SJSA1 (cell line): Measurements from ENCODE around the gene NMT2. TPM values are rescaled to one million over a fixed set of nuclear protein-coding genes. Genes with fewer than 3 reads are reported as not detected.

Experiments used
- DNase-seq, 2 experiments: peaks; one replicate each; pipeline ENCODE4 v3.0.0-alpha.2; 2015 to 2020; ENCODE audit warnings: low spot score in 2 of 2, low read depth in 1 of 2
- H3K27ac ChIP-seq: fragments of 250-450 bp; sonication (Bioruptor Pico); 2 replicates; pipeline ENCODE4 v1.5.1; 2020; ENCODE audit warnings: mild to moderate bottlenecking, moderate library complexity
- H3K27me3 ChIP-seq: fragments of 250-450 bp; sonication (Bioruptor Pico); replicated peaks from 2 replicates; pipeline ENCODE4 v1.5.1; 2020; ENCODE audit warnings: mild to moderate bottlenecking, moderate library complexity
- H3K36me3 ChIP-seq: fragments of 250-450 bp; sonication (Bioruptor Pico); 2 replicates; pipeline ENCODE4 v1.5.1; 2020; ENCODE audit warnings: mild to moderate bottlenecking
- H3K4me1 ChIP-seq: fragments of 250-450 bp; sonication (Bioruptor Pico); replicated peaks from 2 replicates; pipeline ENCODE4 v1.6.1; 2021; ENCODE audit warnings: mild to moderate bottlenecking
- H3K4me3 ChIP-seq: fragments of 250-450 bp; sonication (Bioruptor Pico); 2 replicates; pipeline ENCODE4 v1.5.1; 2020; ENCODE audit warnings: mild to moderate bottlenecking
- H3K9me3 ChIP-seq: fragments of 250-450 bp; sonication (Bioruptor Pico); replicated peaks from 2 replicates; pipeline ENCODE4 v1.5.1; 2020; ENCODE audit warnings: mild to moderate bottlenecking
- total RNA-seq: library from RNA; depleted of rRNA; stranded (reverse); fragments of >200 nt; shearing (Covaris generic); gene quantifications from 2 replicates; pipeline ENCODE4 v1.2.3, GENCODE V29; 2014

The NMT2 gene
- total RNA-seq, 1 experiment from 2014 or later = 80.6 TPM

GRCh38 chr10:15144788-15145187 is 23.7 kb downstream of the NMT2 start:
- peaks cover 6% of the 10 kb centered on the region; the same call in 1 of the 2 replicates for H3K4me1 ChIP-seq
- no peaks in the 10 kb centered on the region for H3K27me3 ChIP-seq
- no peak overlapping the region for H3K4me3 ChIP-seq
- peaks cover 19% of the 10 kb centered on the region for H3K36me3 ChIP-seq
- no peak for DNase-seq
- no peak overlapping the region for H3K27ac ChIP-seq
- H3K9me3 ChIP-seq = no peaks in the 10 kb centered on the region

- peaks cover 39% of the 10 kb centered on the region for H3K36me3 ChIP-seq
- H3K9me3 ChIP-seq = no peaks in the 10 kb centered on the region
- no peaks in the 10 kb centered on the region for H3K27me3 ChIP-seq
- no peak overlapping the region for H3K27ac ChIP-seq
- no peak for DNase-seq
- H3K4me1 ChIP-seq = peaks cover 5% of the 10 kb centered on the region; the same call in 1 of the 2 replicates
- H3K4me3 ChIP-seq = no peak overlapping the region
Observed at GRCh38 chr10:15141136-15142054, 27.1 kb downstream of the NMT2 start.

- Histone ChIP-seq H3K36me3 (peaks cover 42% of the 10 kb centered on the region), H3K4me3 (no peak overlapping the region), H3K27ac (no peak overlapping the region), H3K9me3 (no peaks in the 10 kb centered on the region), H3K27me3 (no peaks in the 10 kb centered on the region), H3K4me1 (no peaks in the 10 kb centered on the region; the same call in 1 of the 2 replicates)
- DNase-seq = no peak
Observed at GRCh38 chr10:15140698-15141097, 27.8 kb downstream of the NMT2 start.

- Histone ChIP-seq H3K4me3 (no peak overlapping the region), H3K36me3 (peaks cover 73% of the 10 kb centered on the region), H3K27me3 (no peaks in the 10 kb centered on the region), H3K9me3 (no peaks in the 10 kb centered on the region), H3K27ac (no peak overlapping the region), H3K4me1 (no peaks in the 10 kb centered on the region)
- DNase-seq = no peak
Observed at GRCh38 chr10:15137636-15138035, 30.9 kb downstream of the NMT2 start.

- no peaks in the 10 kb centered on the region for H3K27me3 ChIP-seq
- H3K9me3 ChIP-seq = no peaks in the 10 kb centered on the region
- H3K36me3 ChIP-seq = peaks cover 78% of the 10 kb centered on the region
- DNase-seq = no peak
- no peak overlapping the region for H3K27ac ChIP-seq
- H3K4me3 ChIP-seq = no peak overlapping the region
- H3K4me1 ChIP-seq = no peaks in the 10 kb centered on the region
Observed at GRCh38 chr10:15137036-15137359, 31.5 kb downstream of the NMT2 start.

- no peak for DNase-seq
- H3K27me3 ChIP-seq = no peaks in the 10 kb centered on the region
- no peaks in the 10 kb centered on the region for H3K9me3 ChIP-seq
- H3K36me3 ChIP-seq = peaks cover 77% of the 10 kb centered on the region
- H3K4me1 ChIP-seq = no peaks in the 10 kb centered on the region
- no peak overlapping the region for H3K27ac ChIP-seq
- no peak overlapping the region for H3K4me3 ChIP-seq
Observed at GRCh38 chr10:15136129-15137035, 32.1 kb downstream of the NMT2 start.

- Histone ChIP-seq H3K36me3 (peaks cover 85% of the 10 kb centered on the region), H3K27me3 (no peaks in the 10 kb centered on the region), H3K9me3 (no peaks in the 10 kb centered on the region), H3K4me3 (no peak overlapping the region), H3K27ac (no peak overlapping the region), H3K4me1 (no peaks in the 10 kb centered on the region)
- DNase-seq = peak in 1 of 2 experiments; percentile 3
Observed at GRCh38 chr10:15131330-15131729, 37.2 kb downstream of the NMT2 start.

- Histone ChIP-seq H3K27me3 (no peaks in the 10 kb centered on the region), H3K9me3 (no peaks in the 10 kb centered on the region), H3K4me1 (peaks cover 28% of the 10 kb centered on the region), H3K27ac (no peak overlapping the region), H3K4me3 (no peak overlapping the region), H3K36me3 (peaks cover 88% of the 10 kb centered on the region)
- DNase-seq = no peak
Observed at GRCh38 chr10:15124908-15125307, 43.6 kb downstream of the NMT2 start.

GRCh38 chr10:15124190-15124589 is 44.3 kb downstream of the NMT2 start:
- peaks cover 28% of the 10 kb centered on the region for H3K4me1 ChIP-seq
- peak in 1 of 2 experiments; percentile 21 for DNase-seq
- H3K27ac ChIP-seq = no peak overlapping the region
- no peaks in the 10 kb centered on the region for H3K9me3 ChIP-seq
- peaks cover 90% of the 10 kb centered on the region for H3K36me3 ChIP-seq
- H3K27me3 ChIP-seq = no peaks in the 10 kb centered on the region
- no peak overlapping the region for H3K4me3 ChIP-seq

- no peaks in the 10 kb centered on the region for H3K27me3 ChIP-seq
- no peak overlapping the region for H3K27ac ChIP-seq
- H3K4me3 ChIP-seq = no peak overlapping the region
- H3K9me3 ChIP-seq = no peaks in the 10 kb centered on the region
- H3K4me1 ChIP-seq = peaks cover 28% of the 10 kb centered on the region
- DNase-seq = no peak
- peaks cover 90% of the 10 kb centered on the region for H3K36me3 ChIP-seq
Observed at GRCh38 chr10:15123749-15124184, 44.7 kb downstream of the NMT2 start.

GRCh38 chr10:15122477-15123030 is 45.9 kb downstream of the NMT2 start:
- DNase-seq = peak in 1 of 2 experiments; percentile 5
- Histone ChIP-seq H3K36me3 (peaks cover 90% of the 10 kb centered on the region), H3K4me3 (no peak overlapping the region), H3K27me3 (no peaks in the 10 kb centered on the region), H3K4me1 (peaks cover 28% of the 10 kb centered on the region), H3K27ac (no peak overlapping the region), H3K9me3 (no peaks in the 10 kb centered on the region)

- peaks cover 94% of the 10 kb centered on the region for H3K36me3 ChIP-seq
- no peak for DNase-seq
- no peaks in the 10 kb centered on the region for H3K9me3 ChIP-seq
- H3K27me3 ChIP-seq = no peaks in the 10 kb centered on the region
- peaks cover 28% of the 10 kb centered on the region for H3K4me1 ChIP-seq
- no peak overlapping the region for H3K27ac ChIP-seq
- H3K4me3 ChIP-seq = no peak overlapping the region
Observed at GRCh38 chr10:15121707-15122106, 46.8 kb downstream of the NMT2 start.

- Histone ChIP-seq H3K27ac (no peak overlapping the region), H3K27me3 (no peaks in the 10 kb centered on the region)
- peak in 1 of 2 experiments; percentile 3 for DNase-seq
Observed at GRCh38 chr10:15120523-15120922, 48.0 kb downstream of the NMT2 start.

More at GRCh38 chr10:15120523-15120922, 48.0 kb downstream of the NMT2 start:
- peaks cover 30% of the 10 kb centered on the region for H3K4me1 ChIP-seq
- no peak overlapping the region for H3K4me3 ChIP-seq
- H3K36me3 ChIP-seq = peaks cover 94% of the 10 kb centered on the region
- H3K9me3 ChIP-seq = no peaks in the 10 kb centered on the region
